Activated CD4-positive, CD25-positive, alpha-beta regulatory T cell treated with anti-CD3 and anti-CD28 coated beads, Interleukin-2, amount 50 U/mL, for 24 hours (primary cell): ENCODE results near the gene GSAP.
"Not testable (repeated sequence)": the region's sequence is repeated elsewhere in the genome, so short reads cannot be mapped to it uniquely, and the experiment has no call there.

Experiments
- ATAC-seq, 2 donors: fragments of 150-1000 bp; cut with Tn5 transposase; one replicate each; pipeline ENCODE4 v1.10.0; 2021; ENCODE audit warnings: mild to moderate bottlenecking in 1 of 2, moderate library complexity in 1 of 2

The GSAP gene

GRCh38 chr7:77415823-77416620 is at the start of gene GSAP:
Gene GSAP, minus strand, starts transcription at chr7:77416349. Its CDS starts 28 bp downstream, at chr7:77416321.
- peak; percentile 63 to 70 for ATAC-seq

- no peak for ATAC-seq
These were observed 49.1 kb upstream of the GSAP start for GRCh38 chr7:77465256-77465655.

- peak; percentile 28 for ATAC-seq
These were observed 48.4 kb upstream of the GSAP start for GRCh38 chr7:77464589-77464988.

- ATAC-seq, result peak; percentile 74
These were observed 47.5 kb upstream of the GSAP start for GRCh38 chr7:77463632-77464031.

GRCh38 chr7:77461842-77462241 is 45.7 kb upstream of the GSAP start:
- no peak for ATAC-seq

GRCh38 chr7:77461246-77461645 is 45.1 kb upstream of the GSAP start:
- no peak for ATAC-seq

- no peak for ATAC-seq
These were observed 43.9 kb upstream of the GSAP start for GRCh38 chr7:77460057-77460486.

GRCh38 chr7:77459311-77459726 is 43.2 kb upstream of the GSAP start:
- ATAC-seq, result no peak

GRCh38 chr7:77458786-77459185 is 42.6 kb upstream of the GSAP start:
- no peak for ATAC-seq

- ATAC-seq, result no peak
These were observed 41.6 kb upstream of the GSAP start for GRCh38 chr7:77457779-77458178.

- ATAC-seq, result no peak
These were observed 40.5 kb upstream of the GSAP start for GRCh38 chr7:77456696-77457095.

- no peak for ATAC-seq
These were observed 39.2 kb upstream of the GSAP start for GRCh38 chr7:77455321-77455720.

GRCh38 chr7:77454802-77455201 is 38.7 kb upstream of the GSAP start:
- no peak for ATAC-seq

GRCh38 chr7:77453531-77453930 is 37.4 kb upstream of the GSAP start:
- no peak for ATAC-seq

- not testable (repeated sequence) for ATAC-seq
These were observed 35.8 kb upstream of the GSAP start for GRCh38 chr7:77451950-77452349.

GRCh38 chr7:77450613-77451012 is 34.5 kb upstream of the GSAP start:
- no peak for ATAC-seq

- no peak for ATAC-seq
These were observed 33.9 kb upstream of the GSAP start for GRCh38 chr7:77450054-77450453.

GRCh38 chr7:77447616-77448015 is 31.5 kb upstream of the GSAP start:
- no peak for ATAC-seq

- no peak for ATAC-seq
These were observed 28.0 kb upstream of the GSAP start for GRCh38 chr7:77444123-77444522.

GRCh38 chr7:77443042-77443441 is 26.9 kb upstream of the GSAP start:
- ATAC-seq, result no peak

GRCh38 chr7:77442636-77443035 is 26.5 kb upstream of the GSAP start:
- no peak for ATAC-seq

- no peak for ATAC-seq
These were observed 24.9 kb upstream of the GSAP start for GRCh38 chr7:77441046-77441445.

- no peak for ATAC-seq
These were observed 23.4 kb upstream of the GSAP start for GRCh38 chr7:77439572-77439971.

GRCh38 chr7:77438131-77438530 is 22.0 kb upstream of the GSAP start:
- ATAC-seq, result no peak
